ENCODE data around the gene PPP5C. TPM values are rescaled to one million over a fixed set of nuclear protein-coding genes. Genes with fewer than 3 reads are reported as not detected.

Gene PPP5C
- total RNA-seq, 1 donor from 2014 or later, result 70.9 TPM

GRCh38 chr19:46386996-46387712 is 40.3 kb downstream of the PPP5C start:
- TF ChIP-seq EZH2 (IDR thresholded peaks at IDR 0.05; ENCODE audit: insufficient read depth, low read length), result no peak
- TF ChIP-seq CTCF (IDR thresholded peaks at IDR 0.05; ENCODE audit: insufficient read depth, low read depth, low read length), result no peak
- FAIRE-seq (no peak), DNase-seq (ENCODE audit: low read depth) (no peak)
- Mint-ChIP-seq H3K4me1 (ENCODE audit: low read depth, unreplicated experiment) (peaks cover under 1% of the 10 kb centered on the region), H3K4me3 (ENCODE audit: unreplicated experiment) (no peak overlapping the region), H3K27me3 (ENCODE audit: low read depth, unreplicated experiment) (no peaks in the 10 kb centered on the region), H3K36me3 (ENCODE audit: low read depth, unreplicated experiment) (peaks cover 42% of the 10 kb centered on the region), H3K9me3 (ENCODE audit: unreplicated experiment) (no peaks in the 10 kb centered on the region), H3K27ac (ENCODE audit: unreplicated experiment) (no peak overlapping the region)
- Histone ChIP-seq H2AFZ (ENCODE audit: low read depth, low read length) (no peak overlapping the region), H3K4me3 (ENCODE audit: insufficient read depth, low read depth, low read length) (no peak overlapping the region), H3K9me3 (ENCODE audit: insufficient read depth, low read depth, low read length) (peaks cover 5% of the 10 kb centered on the region), H3K4me1 (ENCODE audit: insufficient read depth, low read length) (peaks cover 2% of the 10 kb centered on the region), H3K27ac (ENCODE audit: low read depth, low read length) (no peak overlapping the region), H4K20me1 (ENCODE audit: insufficient read depth, low read length) (peaks cover 4% of the 10 kb centered on the region), H3K4me2 (ENCODE audit: low read length) (no peak overlapping the region), H3K36me3 (ENCODE audit: insufficient read depth, low read length) (peaks cover 24% of the 10 kb centered on the region), H3K27me3 (ENCODE audit: insufficient read depth, low read length) (no peaks in the 10 kb centered on the region), H3K79me2 (ENCODE audit: insufficient read depth, low read length) (no peaks in the 10 kb centered on the region), H3K9ac (ENCODE audit: low read length) (no peak overlapping the region)

DNA sequence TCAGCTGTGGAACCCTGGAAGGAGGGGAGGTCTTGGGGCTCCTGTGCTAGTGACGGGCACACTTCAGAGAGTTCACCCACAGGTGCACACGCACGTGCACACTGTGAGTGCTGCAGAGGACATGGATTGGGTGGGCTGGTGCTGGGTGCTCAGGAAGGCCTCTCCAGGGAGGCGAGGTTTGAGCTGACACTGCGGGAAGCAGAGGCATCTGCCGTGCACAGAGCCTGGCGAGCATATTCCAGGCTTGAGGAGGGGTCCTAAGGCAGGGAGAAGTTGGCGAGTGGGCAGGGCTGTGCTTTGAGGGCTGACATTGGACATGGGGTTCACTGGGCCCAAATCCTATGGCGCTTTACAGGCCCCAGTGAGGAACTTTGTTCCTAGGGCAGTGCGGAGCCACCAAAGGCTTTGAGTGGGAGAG is 40.8 kb downstream of the PPP5C start:
- Histone ChIP-seq H3K9me3 (ENCODE audit: insufficient read depth, low read depth, low read length) (peaks cover 5% of the 10 kb centered on the region), H2AFZ (ENCODE audit: low read depth, low read length) (no peak overlapping the region), H3K27ac (ENCODE audit: low read depth, low read length) (no peak overlapping the region), H3K36me3 (ENCODE audit: insufficient read depth, low read length) (peaks cover 18% of the 10 kb centered on the region), H3K4me3 (ENCODE audit: insufficient read depth, low read depth, low read length) (no peak overlapping the region), H3K4me2 (ENCODE audit: low read length) (no peak overlapping the region), H4K20me1 (ENCODE audit: insufficient read depth, low read length) (no peaks in the 10 kb centered on the region), H3K27me3 (ENCODE audit: insufficient read depth, low read length) (no peaks in the 10 kb centered on the region), H3K4me1 (ENCODE audit: insufficient read depth, low read length) (peaks cover 5% of the 10 kb centered on the region), H3K79me2 (ENCODE audit: insufficient read depth, low read length) (no peaks in the 10 kb centered on the region), H3K9ac (ENCODE audit: low read length) (no peak overlapping the region)
- Mint-ChIP-seq H3K9me3 (ENCODE audit: unreplicated experiment) (no peaks in the 10 kb centered on the region), H3K4me1 (ENCODE audit: low read depth, unreplicated experiment) (peaks cover 6% of the 10 kb centered on the region), H3K27ac (ENCODE audit: unreplicated experiment) (no peak overlapping the region), H3K36me3 (ENCODE audit: low read depth, unreplicated experiment) (peaks cover 39% of the 10 kb centered on the region), H3K27me3 (ENCODE audit: low read depth, unreplicated experiment) (no peaks in the 10 kb centered on the region), H3K4me3 (ENCODE audit: unreplicated experiment) (no peak overlapping the region)
- FAIRE-seq, result no peak
- TF ChIP-seq CTCF (IDR thresholded peaks at IDR 0.05; ENCODE audit: insufficient read depth, low read depth, low read length), result no peak
- TF ChIP-seq EZH2 (IDR thresholded peaks at IDR 0.05; ENCODE audit: insufficient read depth, low read length), result no peak
- no peak for DNase-seq (ENCODE audit: low read depth)
